K562 (cell line): ENCODE results near the gene TMEM63A. TPM values are rescaled to one million over a fixed set of nuclear protein-coding genes. Genes with fewer than 3 reads are reported as not detected.

ENCODE experiments used
- ATAC-seq: fragments of 200-7000 bp; cut with Tn5 transposase; 3 replicates; pipeline ENCODE4 v1.9.1; 2020; ENCODE audit warnings: moderate library complexity
- BruUV-seq: library from RNA; stranded (reverse); fragments of 400-500 nt; replicated peaks from 2 replicates; lab custom pipeline; 2021; lab: Mats Ljungman, UMichigan
- CTCF ChIA-PET: fragments of 300-600 bp; formaldehyde crosslinking; extraction: SDS; loops from one replicate; lab custom pipeline; 2021; ENCODE audit warnings: low intra/inter-chr PET ratio; lab: Yijun Ruan, JAX
- POLR2A ChIA-PET: fragments of 300-600, 350-650 bp; sonication (Branson Sonifier 250); formaldehyde crosslinking; extraction: SDS; loops from one replicate; lab custom pipeline; 2021; ENCODE audit warnings: antibody characterized with exemption, inconsistent platforms; lab: Yijun Ruan, JAX
- DNase-seq, 4 experiments: peaks; one replicate each; pipeline versions ENCODE4 v3.0.0 to v3.0.0-alpha.2; 2011 to 2018; ENCODE audit warnings: low spot score in 3 of 4, mixed read lengths in 3 of 4; ENCODE audit errors: extremely low read depth in 1 of 4
- FAIRE-seq: peaks from 2 replicates; lab custom pipeline; 2011; peaks lifted over from hg19 to GRCh38; lab: Jason Lieb, UNC
- H2AFZ ChIP-seq: 2 replicates; pipeline ENCODE4 v1.6.0; 2011; ENCODE audit warnings: low read depth, low read length, control low read depth, inconsistent platforms
- H3K27ac ChIP-seq: fragments of 200-600 bp; 3 replicates; pipeline ENCODE4 v1.8.0; 2011; ENCODE audit warnings: low read depth, mild to moderate bottlenecking, control low read depth, inconsistent platforms, low read length, moderate library complexity, mixed read lengths; ENCODE audit errors: extremely low read depth
- H3K27me3 ChIP-seq, 2 experiments: fragments of 300-600 bp in 1 of 2; 2 replicates in 1 of 2; 3 replicates in 1 of 2; pipeline versions ENCODE4 v1.6.0 to v1.8.0; 2011; ENCODE audit warnings: inconsistent platforms in 2 of 2, low read length in 2 of 2, mild to moderate bottlenecking in 1 of 2, mixed read lengths in 1 of 2, moderate library complexity in 1 of 2; ENCODE audit not compliant: control insufficient read depth in 2 of 2, insufficient read depth in 2 of 2
- H3K36me3 ChIP-seq: fragments of 300-600 bp; 3 replicates; pipeline ENCODE4 v1.8.0; 2011; ENCODE audit warnings: mild to moderate bottlenecking, low read length, inconsistent platforms; ENCODE audit not compliant: control insufficient read depth, insufficient read depth
- H3K4me1 ChIP-seq, 2 experiments: fragments of 200-600 bp in 1 of 2; replicated peaks in 1 of 2; 2 replicates in 1 of 2; 3 replicates in 1 of 2; pipeline versions ENCODE4 v1.5.1 to v1.8.0; 2011; ENCODE audit warnings: inconsistent platforms in 2 of 2, low read length in 2 of 2, mild to moderate bottlenecking in 1 of 2, mixed read lengths in 1 of 2, moderate library complexity in 1 of 2; ENCODE audit not compliant: control insufficient read depth in 2 of 2, insufficient read depth in 2 of 2
- H3K4me2 ChIP-seq: 2 replicates; pipeline ENCODE4 v1.6.1; 2011; ENCODE audit warnings: low read length, control low read depth, inconsistent platforms, mixed read lengths; ENCODE audit not compliant: insufficient read depth
- H3K4me3 ChIP-seq: fragments of 200-600 bp; sonication (generic), shearing (Covaris generic); 2 replicates; pipeline ENCODE4 v1.5.1; 2016; ENCODE audit warnings: control low read depth, inconsistent platforms
- H3K79me2 ChIP-seq: fragments of 200-600 bp; 3 replicates; pipeline ENCODE4 v1.8.0; 2011; ENCODE audit warnings: low read length, inconsistent platforms; ENCODE audit not compliant: control insufficient read depth, insufficient read depth
- H3K9ac ChIP-seq, 2 experiments: 2 replicates each; pipeline versions ENCODE4 v1.6.0 to v1.6.1; 2011; ENCODE audit warnings: low read depth in 2 of 2, low read length in 2 of 2, control low read depth in 1 of 2, inconsistent platforms in 1 of 2, mild to moderate bottlenecking in 1 of 2, mixed read lengths in 1 of 2; ENCODE audit not compliant: insufficient read depth in 1 of 2
- H3K9me1 ChIP-seq: one replicate; pipeline ENCODE4 v1.6.0; 2011; ENCODE audit warnings: inconsistent platforms, mild to moderate bottlenecking, low read length, moderate library complexity; ENCODE audit not compliant: control insufficient read depth, insufficient read depth
- H3K9me3 ChIP-seq: replicated peaks from 2 replicates; pipeline ENCODE4 v1.5.1; 2011; ENCODE audit warnings: low read depth, low read length, inconsistent platforms; ENCODE audit not compliant: control insufficient read depth, insufficient read depth
- H4K20me1 ChIP-seq: replicated peaks from 2 replicates; pipeline ENCODE4 v1.6.1; 2011; ENCODE audit warnings: low read length, inconsistent platforms, mixed read lengths; ENCODE audit not compliant: control insufficient read depth, insufficient read depth
- CBFA2T2 ChIP-seq: fragments of 450-650 bp; conservative IDR thresholded peaks from 2 replicates; pipeline ENCODE4 v1.6.1; 2017; ENCODE audit warnings: mild to moderate bottlenecking
- CBFA2T3 ChIP-seq: fragments of 450-650 bp; IDR thresholded peaks from 2 replicates; pipeline ENCODE4 v1.6.1; 2017
- ETV5 ChIP-seq: sonication (generic); formaldehyde crosslinking; IDR thresholded peaks from 2 replicates; pipeline ENCODE4 v1.4.0; 2020; ENCODE audit warnings: low read depth, mild to moderate bottlenecking, missing genetic modification reagents
- SP1 ChIP-seq: sonication (generic); formaldehyde crosslinking; IDR thresholded peaks from 2 replicates; pipeline ENCODE4 v1.8.1; 2022; ENCODE audit warnings: mild to moderate bottlenecking, missing genetic modification reagents
- WGBS: fragments of 100-300 bp; shearing (Covaris generic); methylation state at CpG from one replicate; pipeline ENCODE4 v1.1.6; 2016; ENCODE audit warnings: low coverage, mixed read lengths; ENCODE audit not compliant: insufficient coverage; ENCODE audit errors: missing lambda C conversion rate; 5-methylcytosine and 5-hydroxymethylcytosine counted together
- in situ Hi-C: fragments of 300-500 bp; cut with MboI; formaldehyde crosslinking; loops from 4 replicates; pipeline ENCODE4 v1.15.0; 2018; ENCODE audit warnings: inconsistent platforms, mixed read lengths
- intact Hi-C: fragments of 100-400 bp; cut with micrococcal nuclease; formaldehyde crosslinking; loops from 2 replicates; pipeline ENCODE4 v1.14.2; 2022
- polyA plus RNA-seq, 8 experiments: library from polyadenylated mRNA; depleted of rRNA in 4 of 8; stranded (reverse) in 5 of 8; unstranded in 3 of 8; fragments of >200 nt; fragmentation: Nextera tagmentation in 2 of 8; fragmentation: Illumina TruSeq in 1 of 8; extraction: Ambion mirVana in 2 of 8; extraction: Trizol in 1 of 8; gene quantifications; 2 replicates each; pipeline versions ENCODE4 v1.2.1 to v1.2.3, GENCODE V29; 2011 to 2014; ENCODE audit warnings: inconsistent platforms in 1 of 8, missing spikeins in 1 of 8
- total RNA-seq, 7 experiments: library from RNA; depleted of rRNA in 6 of 7; stranded (reverse); fragments of >200 nt in 6 of 7; fragmentation: Illumina TruSeq in 2 of 7; extraction: Trizol in 2 of 7; gene quantifications; 2 replicates each; pipeline versions ENCODE4 v1.2.1 to v1.2.3, GENCODE V29; 2011 to 2021; ENCODE audit warnings: low replicate concordance in 1 of 7

TMEM63A gene
- total and polyA plus RNA-seq, 9 of the 15 experiments (the other 6 are each of a cell fraction or from before 2014, with no cell fraction given) = 2.0 to 54.6 (median 17.5) TPM

GRCh38 chr1:225879521-225880221 is 2.5 kb downstream of the TMEM63A start:
- FAIRE-seq (peak; percentile 19), DNase-seq (peak in 2 of 4 experiments; percentile 34 to 53), ATAC-seq (no peak)
- Histone ChIP-seq H3K36me3 (peaks cover 53% of the 10 kb centered on the region; the same call in 2 of the 3 replicates), H2AFZ (no peak overlapping the region), H3K79me2 (peaks cover 48% of the 10 kb centered on the region), H3K4me3 (no peak overlapping the region), H3K4me2 (peak overlapping the region; percentile 97), H3K27me3 (no peaks in the 10 kb centered on the region), H3K9ac (peak overlapping the region in 1 of 2 experiments; percentile 83; a peak in 2 of 4 replicates), H3K9me1 (peaks cover 6% of the 10 kb centered on the region), H3K9me3 (no peaks in the 10 kb centered on the region), H3K27ac (no peak overlapping the region), H4K20me1 (peaks cover 17% of the 10 kb centered on the region; the same call in 1 of the 2 replicates), H3K4me1 (peaks cover 23 to 50% of the 10 kb centered on the region in 2 experiments; a peak in 4 of 5 replicates)
- in situ Hi-C loops = loop anchor here (5.0 kb wide), 1 partner anchor 78 kb away; no protein-coding TSS in a partner anchor
- ChIA-PET POLR2A (interaction anchor here (0.7 to 4.1 kb wide), 5 partner anchors 8 to 117 kb away, joined by 3 to 37 read pairs (median 3); no protein-coding TSS in a partner anchor), CTCF (interaction anchor here (0.6 kb wide), 1 partner anchor 97 kb away, joined by 4 read pairs; no protein-coding TSS in a partner anchor)
- no TSS peak for BruUV-seq
- 52% methylated on average over 7 of the region's 8 CpGs for WGBS
- TF ChIP-seq CBFA2T2 (peak; percentile 46; the same call in 1 of the 2 replicates), CBFA2T3 (peak; percentile 60), ETV5 (CRISPR knock-in tag) (0 out of 2 replicates have a peak, but pooled peaks have one; percentile 6), SP1 (CRISPR knock-in tag) (no peak)
- intact Hi-C loops = loop anchor here (5.0 kb wide), 2 partner anchors 83 to 243 kb away; no protein-coding TSS in a partner anchor
